ENCODE measurements around the gene C6orf136.
"Not testable (repeated sequence)": the region's sequence is repeated elsewhere in the genome, so short reads cannot be mapped to it uniquely, and the experiment has no call there.

Gene C6orf136

GRCh38 chr6:30615958-30616810 lies 30.7 kb upstream of the C6orf136 start:
- peak; percentile 61 for DNase-seq

- peak; percentile 100 for DNase-seq
These were observed 29.9 kb upstream of the C6orf136 start, which contains the start of gene PPP1R10 for GRCh38 chr6:30616811-30617564. PPP1R10 (minus strand) TSS chr6:30617243; CDS start chr6:30609944, 7,299 bp downstream.

GRCh38 chr6:30617565-30618269 lies 29.2 kb upstream of the C6orf136 start, which contains the start of gene MRPS18B:
MRPS18B (plus strand) TSS chr6:30617840; CDS start chr6:30617866, 26 bp downstream.
- peak; percentile 99 for DNase-seq

- no peak for DNase-seq
These were observed 28.6 kb upstream of the C6orf136 start for GRCh38 chr6:30618270-30618797.

- no peak for DNase-seq
These were observed 27.4 kb upstream of the C6orf136 start for GRCh38 chr6:30619561-30619960.

GRCh38 chr6:30625511-30625910 lies 21.4 kb upstream of the C6orf136 start:
- no peak for DNase-seq

GRCh38 chr6:30626484-30627366 lies 20.2 kb upstream of the C6orf136 start, which contains the start of gene ATAT1:
ATAT1 (plus strand) TSS chr6:30626874.
- peak; percentile 94 for DNase-seq

GRCh38 chr6:30635834-30636233 lies 11.1 kb upstream of the C6orf136 start:
- no peak for DNase-seq

- DNase-seq, result no peak
These were observed 6.5 kb upstream of the C6orf136 start for GRCh38 chr6:30640481-30640880.

- no peak for DNase-seq
These were observed 5.9 kb upstream of the C6orf136 start for GRCh38 chr6:30641048-30641447.

GRCh38 chr6:30643656-30644055 lies 3.3 kb upstream of the C6orf136 start:
- DNase-seq, result no peak

- DNase-seq, result no peak
These were observed 2.2 kb upstream of the C6orf136 start for GRCh38 chr6:30644769-30645168.

- DNase-seq, result no peak
These were observed 944 bp upstream of the C6orf136 start for GRCh38 chr6:30645989-30646388.

- DNase-seq, result peak; percentile 71
These were observed 546 bp downstream of the C6orf136 start for GRCh38 chr6:30647242-30648116.

- no peak for DNase-seq
These were observed 4.2 kb downstream of the C6orf136 start for GRCh38 chr6:30651143-30651542.

GRCh38 chr6:30654798-30655742 lies 8.1 kb downstream of the C6orf136 start:
- no peak for DNase-seq

GRCh38 chr6:30655743-30656094 lies 8.8 kb downstream of the C6orf136 start:
- no peak for DNase-seq

GRCh38 chr6:30656513-30656912 lies 9.6 kb downstream of the C6orf136 start:
- no peak for DNase-seq

- no peak for DNase-seq
These were observed 10.5 kb downstream of the C6orf136 start for GRCh38 chr6:30657454-30657853.

- not testable (repeated sequence) for DNase-seq
These were observed 11.0 kb downstream of the C6orf136 start for GRCh38 chr6:30657922-30658321.
